IPS-15b (cell line): ENCODE data around the gene SLC66A2.

Source experiments
- H3K27me3 ChIP-seq: one replicate; pipeline ENCODE4 v1.6.1; 2013; ENCODE audit warnings: low read length; ENCODE audit not compliant: control insufficient read depth, insufficient read depth
- H3K36me3 ChIP-seq: one replicate; pipeline ENCODE4 v1.6.1; 2013; ENCODE audit warnings: low read length; ENCODE audit not compliant: control insufficient read depth, insufficient read depth
- H3K4me1 ChIP-seq: one replicate; pipeline ENCODE4 v1.6.1; 2013; ENCODE audit warnings: mild to moderate bottlenecking, low read length; ENCODE audit not compliant: control insufficient read depth, insufficient read depth
- H3K4me3 ChIP-seq: one replicate; pipeline ENCODE4 v1.5.1; 2013; ENCODE audit warnings: low read depth, low read length
- H3K9ac ChIP-seq: one replicate; pipeline ENCODE4 v1.6.1; 2013; ENCODE audit warnings: low read depth, mild to moderate bottlenecking, low read length
- H3K9me3 ChIP-seq: one replicate; pipeline ENCODE4 v1.6.1; 2013; ENCODE audit warnings: mild to moderate bottlenecking, low read length; ENCODE audit not compliant: control insufficient read depth, insufficient read depth

SLC66A2 gene

DNA sequence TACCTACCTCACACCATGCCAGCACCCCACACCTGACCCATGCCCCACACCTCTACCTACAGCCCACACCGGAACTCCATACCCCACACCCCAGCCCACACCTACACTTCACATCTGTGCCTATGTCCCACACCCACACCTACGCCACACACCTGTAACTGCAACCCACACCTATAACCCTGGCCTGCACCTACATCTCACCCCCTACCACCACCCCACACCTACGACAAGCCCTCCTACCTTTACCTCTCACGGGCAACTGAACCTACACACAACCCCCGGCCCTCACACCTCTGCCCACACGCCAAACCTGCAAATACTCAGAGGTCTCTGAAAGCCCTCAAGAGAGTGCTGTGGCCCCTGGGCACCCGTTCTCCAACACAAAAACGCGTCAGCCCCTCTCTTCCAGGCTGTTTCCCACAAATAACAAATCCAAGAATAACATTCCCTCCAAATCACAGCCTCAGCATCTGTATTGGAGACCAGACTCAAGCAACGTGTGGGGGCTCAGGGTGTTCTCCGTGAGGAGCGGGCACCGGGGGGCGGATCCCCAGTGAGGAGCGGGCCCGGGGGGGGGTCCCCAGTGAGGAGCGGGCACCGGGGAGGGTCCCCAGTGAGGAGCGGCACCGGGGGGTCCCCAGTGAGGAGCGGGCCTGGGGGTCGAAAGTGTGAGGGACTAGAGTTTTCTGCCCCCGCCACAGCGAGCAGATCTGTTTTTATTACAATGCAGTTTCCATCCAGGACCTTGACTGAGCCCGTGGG lies 33.4 kb downstream of the SLC66A2 start:
- Histone ChIP-seq H3K27me3 (no peaks in the 10 kb centered on the region), H3K4me1 (no peaks in the 10 kb centered on the region), H3K9me3 (no peaks in the 10 kb centered on the region), H3K36me3 (peaks cover 7% of the 10 kb centered on the region), H3K4me3 (no peak overlapping the region), H3K9ac (no peak overlapping the region)

DNA sequence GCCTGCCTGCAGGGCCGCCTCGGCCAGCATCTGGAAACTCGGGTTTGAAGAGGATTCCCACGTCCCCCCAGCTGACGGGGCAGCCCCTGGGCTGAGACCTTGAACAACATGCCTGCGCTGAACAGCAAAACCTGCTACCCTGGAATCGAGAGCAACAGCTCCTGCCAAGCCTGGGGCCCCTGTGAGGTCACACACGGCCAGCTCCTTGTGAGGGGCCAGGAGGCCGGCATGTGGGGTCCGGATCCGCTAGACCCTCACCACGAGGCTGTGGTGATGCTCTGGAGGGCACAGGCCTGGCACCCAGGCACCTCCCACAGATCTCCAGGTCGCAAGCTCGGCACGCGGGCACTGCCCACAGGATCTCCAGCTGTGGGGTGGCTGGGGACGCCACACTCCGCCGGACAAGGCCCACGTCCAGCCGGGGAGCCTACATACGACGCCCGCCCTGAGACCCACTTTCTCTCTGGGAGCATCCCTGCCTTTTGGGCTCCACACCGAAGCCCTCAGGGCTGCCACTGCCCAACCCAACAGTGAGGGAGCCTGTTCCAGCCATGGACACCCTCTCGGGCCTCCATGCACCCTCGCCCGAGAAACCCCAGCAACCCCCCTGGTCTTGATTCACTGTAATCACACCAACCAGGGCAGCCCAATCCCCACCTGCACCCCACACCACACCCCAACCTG lies 34.1 kb downstream of the SLC66A2 start:
- Histone ChIP-seq H3K27me3 (no peaks in the 10 kb centered on the region), H3K9me3 (no peaks in the 10 kb centered on the region), H3K4me1 (no peaks in the 10 kb centered on the region), H3K36me3 (peaks cover 7% of the 10 kb centered on the region), H3K4me3 (no peak overlapping the region), H3K9ac (no peak overlapping the region)

DNA sequence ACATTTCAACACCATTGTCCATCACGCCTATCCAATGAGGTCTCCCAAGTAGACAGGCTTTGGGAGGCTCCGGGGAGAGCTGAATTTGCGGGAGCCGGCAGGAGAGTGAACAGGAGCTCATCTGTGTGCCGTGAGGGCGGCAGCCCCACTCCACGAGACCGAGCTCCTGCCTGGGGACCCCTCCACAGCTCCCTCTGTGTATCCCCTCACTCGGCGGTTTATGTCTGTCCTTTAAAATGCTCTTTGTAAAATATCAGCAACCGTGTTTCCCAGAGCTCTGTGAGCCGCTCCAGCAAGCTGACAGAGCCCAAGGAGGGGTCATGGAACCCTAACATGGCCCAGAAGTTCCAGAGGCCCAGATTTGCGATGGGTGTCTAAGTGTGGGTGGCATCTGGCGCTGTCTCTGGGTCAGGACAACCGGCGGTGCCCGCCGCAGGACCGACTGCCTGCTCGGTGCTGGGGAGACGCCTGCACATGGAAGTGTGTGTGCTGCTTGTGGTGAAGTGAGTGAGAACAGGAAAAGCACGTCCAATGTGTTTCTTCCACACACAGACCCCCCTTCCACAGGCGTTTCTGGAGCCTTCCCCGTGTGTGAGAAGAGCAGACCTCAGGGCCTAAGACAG lies 34.8 kb downstream of the SLC66A2 start:
- no peak overlapping the region for H3K9ac ChIP-seq
- H3K27me3 ChIP-seq, result no peaks in the 10 kb centered on the region
- no peaks in the 10 kb centered on the region for H3K9me3 ChIP-seq
- peaks cover 7% of the 10 kb centered on the region for H3K36me3 ChIP-seq
- H3K4me1 ChIP-seq, result no peaks in the 10 kb centered on the region
- no peak overlapping the region for H3K4me3 ChIP-seq

DNA sequence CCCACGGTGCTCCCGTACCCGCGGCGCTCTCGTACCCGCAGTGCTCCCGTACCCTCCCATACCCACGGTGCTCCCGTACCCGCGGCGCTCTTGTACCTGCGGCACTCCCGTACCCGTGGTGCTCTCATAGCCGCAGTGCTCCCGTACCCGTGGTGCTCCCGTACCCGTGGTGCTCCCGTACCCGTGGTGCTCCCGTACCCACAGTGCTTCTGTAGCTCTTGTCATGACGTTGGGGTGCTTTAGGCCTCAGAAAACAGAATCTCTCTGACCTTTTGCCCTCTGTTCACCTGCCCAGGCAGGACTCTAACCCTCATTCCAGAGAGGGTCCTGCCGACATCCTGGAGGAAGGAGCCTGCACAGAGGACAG lies 35.3 kb downstream of the SLC66A2 start:
- no peaks in the 10 kb centered on the region for H3K9me3 ChIP-seq
- H3K36me3 ChIP-seq, result peaks cover 7% of the 10 kb centered on the region

DNA sequence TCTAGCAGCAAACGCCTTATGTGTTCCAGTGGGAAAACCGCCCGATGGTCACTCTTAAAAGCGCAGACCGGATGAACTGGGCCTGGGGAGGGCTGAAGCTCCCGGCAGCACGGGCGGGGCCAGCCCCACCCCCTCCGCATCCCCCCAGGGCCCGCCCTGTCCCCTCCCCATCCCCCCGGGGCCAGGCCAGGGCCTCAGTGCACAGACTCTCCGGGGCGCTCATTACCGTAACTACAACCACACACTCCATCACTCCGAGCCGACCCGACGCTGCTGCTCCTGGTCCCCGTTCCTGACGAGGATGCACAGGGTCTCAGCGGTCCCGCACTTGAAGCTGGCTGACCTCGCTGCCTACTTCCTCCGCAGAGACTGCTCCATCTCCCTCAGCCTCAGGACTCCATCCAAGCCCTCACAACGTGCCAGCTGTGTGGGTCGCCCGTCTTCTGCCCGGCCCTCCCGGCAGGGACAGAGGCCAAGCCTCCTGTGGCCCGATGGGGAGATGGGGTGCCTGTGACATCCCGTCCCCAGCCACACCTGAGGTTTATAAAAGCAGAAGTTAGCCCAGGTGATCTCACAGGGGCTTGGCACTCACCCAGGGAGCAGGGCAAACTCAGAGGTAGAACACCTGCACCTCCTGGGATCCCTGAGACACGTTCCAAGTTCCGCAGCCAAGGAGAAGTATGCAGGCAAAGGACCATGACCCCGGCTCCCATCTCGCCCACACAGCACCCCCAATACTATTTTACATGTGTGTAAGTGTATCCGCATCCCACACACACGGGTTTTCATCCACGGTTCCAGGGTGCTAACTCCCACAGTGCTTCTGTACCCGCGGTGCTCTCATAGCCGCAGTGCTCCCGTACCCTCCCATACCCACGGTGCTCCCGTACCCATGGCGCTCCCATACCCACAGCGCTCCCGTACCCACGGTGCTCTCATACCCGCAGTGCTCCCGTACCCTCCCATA lies 36.0 kb downstream of the SLC66A2 start:
- Histone ChIP-seq H3K36me3 (peaks cover 7% of the 10 kb centered on the region), H3K9ac (no peak overlapping the region), H3K4me1 (no peaks in the 10 kb centered on the region), H3K4me3 (no peak overlapping the region), H3K9me3 (no peaks in the 10 kb centered on the region), H3K27me3 (no peaks in the 10 kb centered on the region)

More for the DNA sequence above, 35.3 kb downstream of the SLC66A2 start:
- Histone ChIP-seq H3K9ac (no peak overlapping the region), H3K27me3 (no peaks in the 10 kb centered on the region), H3K4me1 (no peaks in the 10 kb centered on the region), H3K4me3 (no peak overlapping the region)

- no peak overlapping the region for H3K9ac ChIP-seq
- H3K27me3 ChIP-seq, result no peaks in the 10 kb centered on the region
- peaks cover 7% of the 10 kb centered on the region for H3K36me3 ChIP-seq
- H3K4me3 ChIP-seq, result no peak overlapping the region
- H3K9me3 ChIP-seq, result no peaks in the 10 kb centered on the region
- H3K4me1 ChIP-seq, result no peaks in the 10 kb centered on the region
These were observed 36.8 kb downstream of the SLC66A2 start for GRCh38 chr18:79914614-79915160.

- no peaks in the 10 kb centered on the region for H3K9me3 ChIP-seq
These were observed 38.2 kb downstream of the SLC66A2 start for GRCh38 chr18:79912994-79913831.

GRCh38 chr18:79912409-79912991 lies 39.0 kb downstream of the SLC66A2 start:
- Histone ChIP-seq H3K36me3 (peaks cover 7% of the 10 kb centered on the region), H3K4me1 (no peaks in the 10 kb centered on the region), H3K9me3 (no peaks in the 10 kb centered on the region), H3K4me3 (no peak overlapping the region), H3K9ac (no peak overlapping the region), H3K27me3 (no peaks in the 10 kb centered on the region)

More at GRCh38 chr18:79912994-79913831, 38.2 kb downstream of the SLC66A2 start:
- H3K4me1 ChIP-seq, result no peaks in the 10 kb centered on the region
- no peak overlapping the region for H3K4me3 ChIP-seq
- no peaks in the 10 kb centered on the region for H3K27me3 ChIP-seq
- no peak overlapping the region for H3K9ac ChIP-seq
- H3K36me3 ChIP-seq, result peaks cover 7% of the 10 kb centered on the region

DNA sequence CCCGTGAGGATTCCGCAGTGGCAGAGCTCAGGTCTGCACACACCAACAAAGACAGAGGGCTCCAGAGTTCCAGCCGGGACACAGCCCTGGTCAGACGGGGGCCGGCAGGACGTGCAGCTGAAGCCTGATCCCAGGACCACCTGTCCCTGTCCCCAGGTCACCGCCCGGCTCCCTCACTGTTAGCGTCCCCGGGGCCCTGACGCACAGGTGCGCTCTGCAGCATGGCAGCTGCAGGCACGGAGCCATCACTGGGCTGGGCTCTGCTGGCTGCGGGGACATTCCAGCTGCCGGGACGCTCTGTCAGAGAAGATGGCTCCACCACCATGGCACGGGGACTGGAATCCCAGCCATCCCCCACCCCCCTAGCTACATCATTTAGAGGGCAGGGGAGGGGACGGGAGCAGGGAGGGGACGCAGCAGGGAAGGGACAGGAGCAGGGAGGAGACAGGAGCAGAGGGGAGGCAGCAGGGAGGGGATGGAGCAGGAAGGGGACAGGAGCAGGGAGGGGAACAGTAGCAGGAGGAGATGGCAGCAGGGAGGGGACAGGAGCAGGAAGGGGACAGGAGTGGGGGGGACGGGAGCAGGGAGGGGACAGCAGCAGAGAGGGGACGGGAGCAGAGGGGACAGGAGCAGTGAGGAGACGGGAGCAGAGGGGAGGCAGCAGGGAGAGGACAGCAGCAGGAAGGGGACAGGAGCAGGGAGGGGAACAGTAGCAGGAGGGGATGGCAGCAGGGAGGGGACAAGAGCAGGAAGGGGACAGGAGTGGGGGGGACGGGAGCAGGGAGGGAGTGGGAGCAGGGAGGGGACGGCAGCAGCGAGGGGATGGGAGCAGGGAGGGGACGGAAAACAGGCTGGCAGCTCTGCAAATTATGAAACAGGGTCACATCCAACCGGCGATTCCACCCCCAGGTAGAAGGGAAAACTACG lies 39.8 kb downstream of the SLC66A2 start:
- Histone ChIP-seq H3K27me3 (no peaks in the 10 kb centered on the region), H3K36me3 (peaks cover 3% of the 10 kb centered on the region), H3K9ac (no peak overlapping the region), H3K4me1 (no peaks in the 10 kb centered on the region), H3K9me3 (no peaks in the 10 kb centered on the region), H3K4me3 (peak overlapping the region; percentile 26)
